ENCODE measurements around the gene TMEM108.

The TMEM108 gene

GRCh38 chr3:133077688-133078087 is 39.5 kb downstream of the TMEM108 start:
- Mint-ChIP-seq H3K4me3 (no peak overlapping the region), H3K4me1 (ENCODE audit: low read depth) (no peaks in the 10 kb centered on the region)

GRCh38 chr3:133079621-133080020 is 41.4 kb downstream of the TMEM108 start:
- Mint-ChIP-seq H3K27ac (no peak overlapping the region), H3K9me3 (peaks cover 7% of the 10 kb centered on the region), H3K27me3 (no peaks in the 10 kb centered on the region), H3K4me3 (no peak overlapping the region), H3K36me3 (ENCODE audit: low read depth) (no peaks in the 10 kb centered on the region), H3K4me1 (ENCODE audit: low read depth) (no peaks in the 10 kb centered on the region)

More at GRCh38 chr3:133077688-133078087, 39.5 kb downstream of the TMEM108 start:
- Mint-ChIP-seq H3K27ac (no peak overlapping the region), H3K27me3 (no peaks in the 10 kb centered on the region), H3K36me3 (ENCODE audit: low read depth) (no peaks in the 10 kb centered on the region), H3K9me3 (peaks cover 7% of the 10 kb centered on the region)

- Mint-ChIP-seq H3K4me3 (no peak overlapping the region), H3K9me3 (peaks cover 7% of the 10 kb centered on the region), H3K27me3 (no peaks in the 10 kb centered on the region), H3K36me3 (ENCODE audit: low read depth) (no peaks in the 10 kb centered on the region), H3K4me1 (ENCODE audit: low read depth) (no peaks in the 10 kb centered on the region), H3K27ac (no peak overlapping the region)
Measured at GRCh38 chr3:133081016-133081415, 42.8 kb downstream of the TMEM108 start.

GRCh38 chr3:133083395-133083794 is 45.2 kb downstream of the TMEM108 start:
- Mint-ChIP-seq H3K4me1 (ENCODE audit: low read depth) (no peaks in the 10 kb centered on the region), H3K27me3 (no peaks in the 10 kb centered on the region), H3K27ac (no peak overlapping the region), H3K36me3 (ENCODE audit: low read depth) (no peaks in the 10 kb centered on the region), H3K4me3 (no peak overlapping the region), H3K9me3 (peaks cover 7% of the 10 kb centered on the region)

GRCh38 chr3:133089906-133090485 is 51.8 kb downstream of the TMEM108 start:
- Mint-ChIP-seq H3K36me3 (ENCODE audit: low read depth) (no peaks in the 10 kb centered on the region), H3K4me1 (ENCODE audit: low read depth) (no peaks in the 10 kb centered on the region), H3K27me3 (no peaks in the 10 kb centered on the region), H3K9me3 (no peaks in the 10 kb centered on the region), H3K4me3 (no peak overlapping the region), H3K27ac (no peak overlapping the region)

- Mint-ChIP-seq H3K9me3 (no peaks in the 10 kb centered on the region), H3K36me3 (ENCODE audit: low read depth) (no peaks in the 10 kb centered on the region), H3K27me3 (no peaks in the 10 kb centered on the region), H3K4me3 (no peak overlapping the region), H3K27ac (no peak overlapping the region), H3K4me1 (ENCODE audit: low read depth) (no peaks in the 10 kb centered on the region)
Measured at GRCh38 chr3:133092681-133093080, 54.5 kb downstream of the TMEM108 start.

- Mint-ChIP-seq H3K9me3 (no peaks in the 10 kb centered on the region), H3K4me3 (no peak overlapping the region), H3K27me3 (no peaks in the 10 kb centered on the region), H3K36me3 (ENCODE audit: low read depth) (no peaks in the 10 kb centered on the region), H3K27ac (no peak overlapping the region), H3K4me1 (ENCODE audit: low read depth) (no peaks in the 10 kb centered on the region)
Measured at GRCh38 chr3:133093366-133093765, 55.2 kb downstream of the TMEM108 start.

- Mint-ChIP-seq H3K4me3 (no peak overlapping the region), H3K36me3 (ENCODE audit: low read depth) (no peaks in the 10 kb centered on the region), H3K9me3 (no peaks in the 10 kb centered on the region), H3K27ac (no peak overlapping the region), H3K4me1 (ENCODE audit: low read depth) (no peaks in the 10 kb centered on the region), H3K27me3 (no peaks in the 10 kb centered on the region)
Measured at GRCh38 chr3:133096900-133097613, 58.9 kb downstream of the TMEM108 start.

GRCh38 chr3:133103706-133104105 is 65.5 kb downstream of the TMEM108 start:
- Mint-ChIP-seq H3K9me3 (no peaks in the 10 kb centered on the region), H3K27ac (no peak overlapping the region), H3K36me3 (ENCODE audit: low read depth) (no peaks in the 10 kb centered on the region), H3K27me3 (no peaks in the 10 kb centered on the region), H3K4me1 (ENCODE audit: low read depth) (no peaks in the 10 kb centered on the region), H3K4me3 (no peak overlapping the region)

GRCh38 chr3:133106169-133106568 is 68.0 kb downstream of the TMEM108 start:
- H3K4me3 Mint-ChIP-seq, result no peak overlapping the region
- no peaks in the 10 kb centered on the region for H3K27me3 Mint-ChIP-seq
- no peaks in the 10 kb centered on the region for H3K4me1 Mint-ChIP-seq (ENCODE audit: low read depth)
- no peaks in the 10 kb centered on the region for H3K9me3 Mint-ChIP-seq
- H3K36me3 Mint-ChIP-seq (ENCODE audit: low read depth), result no peaks in the 10 kb centered on the region
- H3K27ac Mint-ChIP-seq, result no peak overlapping the region

GRCh38 chr3:133112666-133113065 is 74.5 kb downstream of the TMEM108 start:
- Mint-ChIP-seq H3K27me3 (no peaks in the 10 kb centered on the region), H3K36me3 (ENCODE audit: low read depth) (no peaks in the 10 kb centered on the region), H3K4me1 (ENCODE audit: low read depth) (no peaks in the 10 kb centered on the region), H3K27ac (no peak overlapping the region), H3K4me3 (no peak overlapping the region), H3K9me3 (no peaks in the 10 kb centered on the region)

- Mint-ChIP-seq H3K27ac (no peak overlapping the region), H3K9me3 (no peaks in the 10 kb centered on the region), H3K36me3 (ENCODE audit: low read depth) (no peaks in the 10 kb centered on the region), H3K27me3 (no peaks in the 10 kb centered on the region), H3K4me3 (no peak overlapping the region), H3K4me1 (ENCODE audit: low read depth) (no peaks in the 10 kb centered on the region)
Measured at GRCh38 chr3:133113526-133113925, 75.3 kb downstream of the TMEM108 start.

- no peak overlapping the region for H3K4me3 Mint-ChIP-seq
- H3K4me1 Mint-ChIP-seq (ENCODE audit: low read depth), result no peaks in the 10 kb centered on the region
- H3K36me3 Mint-ChIP-seq (ENCODE audit: low read depth), result no peaks in the 10 kb centered on the region
- H3K9me3 Mint-ChIP-seq, result no peaks in the 10 kb centered on the region
- H3K27me3 Mint-ChIP-seq, result no peaks in the 10 kb centered on the region
- H3K27ac Mint-ChIP-seq, result no peak overlapping the region
Measured at GRCh38 chr3:133113927-133114597, 75.9 kb downstream of the TMEM108 start.

- H3K9me3 Mint-ChIP-seq, result no peaks in the 10 kb centered on the region
- no peaks in the 10 kb centered on the region for H3K36me3 Mint-ChIP-seq (ENCODE audit: low read depth)
- no peak overlapping the region for H3K4me3 Mint-ChIP-seq
- H3K4me1 Mint-ChIP-seq (ENCODE audit: low read depth), result no peaks in the 10 kb centered on the region
- no peaks in the 10 kb centered on the region for H3K27me3 Mint-ChIP-seq
- H3K27ac Mint-ChIP-seq, result no peak overlapping the region
Measured at GRCh38 chr3:133115176-133115575, 77.0 kb downstream of the TMEM108 start.

GRCh38 chr3:133117342-133117741 is 79.2 kb downstream of the TMEM108 start:
- Mint-ChIP-seq H3K4me3 (no peak overlapping the region), H3K9me3 (no peaks in the 10 kb centered on the region), H3K36me3 (ENCODE audit: low read depth) (no peaks in the 10 kb centered on the region), H3K27ac (no peak overlapping the region), H3K4me1 (ENCODE audit: low read depth) (no peaks in the 10 kb centered on the region), H3K27me3 (no peaks in the 10 kb centered on the region)
